Naive B cell (primary cell): ENCODE results near the gene SIN3B. TPM values are rescaled to one million over a fixed set of nuclear protein-coding genes. Genes with fewer than 3 reads are reported as not detected.
A peak's percentile ranks its signal among the peaks of the same experiment; 100 is the strongest.

Experiments used
- ATAC-seq, 2 donors: fragments of 150-1000 bp; cut with Tn5 transposase; 2 replicates each; pipeline ENCODE4 v1.10.0; 2021; ENCODE audit warnings: low read depth in 2 of 2, mild to moderate bottlenecking in 2 of 2, moderate library complexity in 2 of 2
- DNase-seq: peaks from one replicate; pipeline ENCODE4 v3.0.0; 2022
- H3K27ac Mint-ChIP-seq, 6 donors: one replicate each; pipeline ENCODE4 v1.8.0; 2020 to 2022; ENCODE audit warnings: mild to moderate bottlenecking in 6 of 6, mixed read lengths in 6 of 6, moderate library complexity in 5 of 6, inconsistent platforms in 2 of 6
- H3K27me3 Mint-ChIP-seq, 3 donors: one replicate each; pipeline ENCODE4 v1.8.0; 2021 to 2022; ENCODE audit warnings: mixed read lengths in 3 of 3, mild to moderate bottlenecking in 1 of 3
- H3K36me3 Mint-ChIP-seq, 2 donors: one replicate each; pipeline ENCODE4 v1.8.0; 2020 to 2022; ENCODE audit warnings: mixed read lengths in 2 of 2, inconsistent platforms in 1 of 2, mild to moderate bottlenecking in 1 of 2
- H3K4me1 Mint-ChIP-seq, 3 donors: one replicate each; pipeline ENCODE4 v1.8.0; 2020 to 2022; ENCODE audit warnings: mixed read lengths in 3 of 3, inconsistent platforms in 1 of 3, mild to moderate bottlenecking in 1 of 3, moderate library complexity in 1 of 3
- H3K4me3 Mint-ChIP-seq, 8 donors: one replicate each; pipeline ENCODE4 v1.8.0; 2020 to 2022; ENCODE audit warnings: mild to moderate bottlenecking in 8 of 8, mixed read lengths in 8 of 8, moderate library complexity in 8 of 8, inconsistent platforms in 2 of 8
- H3K9me3 Mint-ChIP-seq, 7 donors: one replicate each; pipeline ENCODE4 v1.8.0; 2020 to 2022; ENCODE audit warnings: mixed read lengths in 7 of 7, mild to moderate bottlenecking in 5 of 7, inconsistent platforms in 2 of 7, moderate library complexity in 1 of 7
- polyA plus RNA-seq, 6 donors: library from polyadenylated mRNA; unstranded; fragments of 300-500 nt; fragmentation: Illumina TruSeq; gene quantifications; one replicate each; pipeline ENCODE4 v1.2.3, GENCODE V29; 2021; ENCODE audit warnings: low read depth in 6 of 6

Gene SIN3B
- polyA plus RNA-seq, 6 donors from 2014 or later = 4.8 to 13.0 (median 6.8) TPM

DNA sequence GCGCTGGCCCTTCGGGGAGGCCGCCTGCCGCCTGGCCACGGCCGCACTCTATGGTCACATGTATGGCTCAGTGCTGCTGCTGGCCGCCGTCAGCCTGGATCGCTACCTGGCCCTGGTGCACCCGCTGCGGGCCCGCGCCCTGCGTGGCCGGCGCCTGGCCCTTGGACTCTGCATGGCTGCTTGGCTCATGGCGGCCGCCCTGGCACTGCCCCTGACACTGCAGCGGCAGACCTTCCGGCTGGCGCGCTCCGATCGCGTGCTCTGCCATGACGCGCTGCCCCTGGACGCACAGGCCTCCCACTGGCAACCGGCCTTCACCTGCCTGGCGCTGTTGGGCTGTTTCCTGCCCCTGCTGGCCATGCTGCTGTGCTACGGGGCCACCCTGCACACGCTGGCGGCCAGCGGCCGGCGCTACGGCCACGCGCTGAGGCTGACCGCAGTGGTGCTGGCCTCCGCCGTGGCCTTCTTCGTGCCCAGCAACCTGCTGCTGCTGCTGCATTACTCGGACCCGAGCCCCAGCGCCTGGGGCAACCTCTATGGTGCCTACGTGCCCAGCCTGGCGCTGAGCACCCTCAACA is 60.8 kb downstream of the SIN3B start:
- H3K4me3 Mint-ChIP-seq = no peak overlapping the region
- no peaks in the 10 kb centered on the region for H3K9me3 Mint-ChIP-seq
- H3K4me1 Mint-ChIP-seq = peaks cover 18 to 50% (median 47%) of the 10 kb centered on the region in 3 donors
- DNase-seq = no peak
- no peaks in the 10 kb centered on the region for H3K36me3 Mint-ChIP-seq
- no peak overlapping the region for H3K27ac Mint-ChIP-seq
- H3K27me3 Mint-ChIP-seq = peaks cover 0 to 30% (median 8%) of the 10 kb centered on the region in 3 donors
- no peak for ATAC-seq

- no peaks in the 10 kb centered on the region for H3K9me3 Mint-ChIP-seq
- no peak for ATAC-seq
- H3K4me1 Mint-ChIP-seq = peaks cover 22 to 56% (median 54%) of the 10 kb centered on the region in 3 donors
- DNase-seq = no peak
- peaks cover 0 to 37% (median 8%) of the 10 kb centered on the region in 3 donors for H3K27me3 Mint-ChIP-seq
- H3K36me3 Mint-ChIP-seq = no peaks in the 10 kb centered on the region
- peak overlapping the region in 2 of 8 donors; percentile 16 to 22 for H3K4me3 Mint-ChIP-seq
- H3K27ac Mint-ChIP-seq = no peak overlapping the region
These were observed 61.4 kb downstream of the SIN3B start for GRCh38 chr19:16890461-16891184.

DNA sequence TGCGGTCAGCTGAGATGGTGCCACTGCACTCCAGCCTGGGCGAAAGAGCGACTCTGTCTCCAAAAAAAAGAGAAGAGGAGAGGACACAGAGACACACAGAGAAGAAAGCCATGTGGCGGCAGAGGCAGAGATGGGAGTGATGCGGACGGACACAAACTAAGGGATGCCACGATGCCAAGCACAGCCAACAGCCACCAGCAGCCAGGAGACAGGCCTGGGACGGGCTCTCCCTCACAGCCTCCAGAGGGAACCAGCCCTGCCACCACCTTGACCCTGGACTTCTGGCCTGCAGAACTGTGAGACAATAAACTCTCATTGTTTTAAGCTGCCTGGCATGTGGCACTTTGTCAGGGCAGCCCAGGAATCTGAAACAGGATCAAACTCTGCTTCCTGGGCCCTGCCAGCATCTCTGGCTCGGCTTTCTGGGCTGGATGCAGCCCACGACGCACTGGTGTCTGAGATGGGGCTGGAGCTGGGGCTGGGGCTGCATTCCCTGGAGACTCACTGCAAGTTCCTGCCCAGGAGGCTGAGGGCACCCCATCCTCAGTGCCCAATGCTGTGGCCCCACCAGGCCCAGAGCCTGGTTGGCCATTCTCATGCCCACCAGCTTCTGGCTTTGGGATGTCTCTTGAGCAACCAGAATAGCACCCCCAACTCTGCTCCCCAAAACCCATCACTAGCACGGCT is 62.6 kb downstream of the SIN3B start:
- no peak for DNase-seq
- Mint-ChIP-seq H3K4me1 (peaks cover 22 to 59% (median 58%) of the 10 kb centered on the region in 3 donors), H3K36me3 (no peaks in the 10 kb centered on the region), H3K27ac (peak overlapping the region in 2 of 6 donors; percentile 49 to 62), H3K27me3 (peaks cover 0 to 38% (median 8%) of the 10 kb centered on the region in 3 donors), H3K4me3 (no peak overlapping the region), H3K9me3 (no peaks in the 10 kb centered on the region)
- no peak for ATAC-seq

GRCh38 chr19:16892436-16892835 is 63.2 kb downstream of the SIN3B start:
- Mint-ChIP-seq H3K27me3 (peaks cover 0 to 38% (median 8%) of the 10 kb centered on the region in 3 donors), H3K9me3 (no peaks in the 10 kb centered on the region), H3K4me1 (peaks cover 22 to 59% (median 58%) of the 10 kb centered on the region in 3 donors), H3K4me3 (peak overlapping the region in 2 of 8 donors; percentile 32 to 69), H3K36me3 (no peaks in the 10 kb centered on the region), H3K27ac (peak overlapping the region in 2 of 6 donors; percentile 59 to 62)
- no peak for ATAC-seq
- DNase-seq = no peak

DNA sequence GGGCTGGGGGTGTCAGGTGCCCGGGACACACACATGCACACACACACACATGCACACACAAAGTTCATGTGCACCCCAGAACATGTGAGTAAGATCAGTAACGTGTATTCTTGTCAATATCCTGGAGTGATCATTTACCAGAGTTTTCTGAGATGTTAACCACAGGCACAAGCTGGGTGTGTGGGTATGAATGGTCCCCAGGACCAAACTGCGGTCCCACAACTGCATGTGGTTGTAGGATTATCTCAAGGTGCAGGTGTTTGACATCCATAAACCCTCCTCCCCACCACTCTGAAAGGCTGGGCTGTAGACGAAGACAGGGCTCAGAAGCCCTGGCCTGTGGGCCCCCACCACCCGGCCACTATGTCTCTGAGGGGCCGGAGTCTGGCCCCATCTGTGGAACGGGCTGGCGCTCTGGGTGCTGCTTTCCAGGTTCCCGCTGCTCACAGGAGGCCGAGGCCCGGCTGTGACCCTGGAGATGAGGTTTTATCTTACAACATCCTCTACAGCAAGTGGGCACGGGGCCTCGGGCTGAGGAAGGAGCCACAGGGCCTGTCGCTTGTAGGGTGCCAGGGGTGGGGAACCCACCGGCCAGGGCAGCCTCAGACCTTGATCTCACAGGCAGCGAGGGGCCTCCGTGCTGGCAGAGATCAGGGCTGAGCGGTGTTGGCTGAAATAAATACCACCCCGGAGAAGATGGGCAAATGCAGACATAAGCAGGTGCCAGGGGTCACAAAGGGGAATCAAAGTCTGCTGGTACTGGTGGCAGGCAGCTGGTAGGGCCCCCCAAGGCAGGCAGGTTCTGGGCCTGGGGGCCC is 63.9 kb downstream of the SIN3B start:
- H3K36me3 Mint-ChIP-seq = no peaks in the 10 kb centered on the region
- ATAC-seq (no peak), DNase-seq (peak; percentile 8)
- peaks cover 22 to 61% (median 58%) of the 10 kb centered on the region in 3 donors for H3K4me1 Mint-ChIP-seq
- no peaks in the 10 kb centered on the region for H3K9me3 Mint-ChIP-seq
- H3K4me3 Mint-ChIP-seq = peak overlapping the region; percentile 33 to 85 (median 73)
- H3K27me3 Mint-ChIP-seq = peaks cover 0 to 32% (median 8%) of the 10 kb centered on the region in 3 donors
- H3K27ac Mint-ChIP-seq = peak overlapping the region; percentile 66 to 96 (median 88)

DNA sequence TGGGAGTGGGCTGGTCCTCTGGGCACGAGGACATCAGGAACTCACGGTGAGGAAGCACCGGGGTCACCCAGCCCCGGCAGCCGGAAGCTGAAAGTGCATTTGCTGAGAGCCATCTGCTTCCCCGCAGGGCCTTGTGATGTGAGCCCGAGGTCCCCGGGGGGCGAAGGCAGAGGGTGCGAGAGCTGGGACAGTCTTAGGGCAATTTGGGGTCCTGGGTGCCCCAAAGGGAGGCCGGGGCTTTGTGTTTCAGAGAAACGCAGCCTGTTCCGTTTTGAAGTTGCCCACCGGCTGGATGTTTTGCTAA is 64.4 kb downstream of the SIN3B start:
- peak; percentile 62 to 70 for ATAC-seq
- Mint-ChIP-seq H3K4me1 (peaks cover 24 to 62% (median 58%) of the 10 kb centered on the region in 3 donors), H3K27me3 (peaks cover 4 to 31% (median 4%) of the 10 kb centered on the region in 3 donors), H3K27ac (peak overlapping the region; percentile 66 to 96 (median 88)), H3K36me3 (no peaks in the 10 kb centered on the region), H3K9me3 (no peaks in the 10 kb centered on the region), H3K4me3 (peak overlapping the region; percentile 33 to 85 (median 73))
- DNase-seq = peak; percentile 65

DNA sequence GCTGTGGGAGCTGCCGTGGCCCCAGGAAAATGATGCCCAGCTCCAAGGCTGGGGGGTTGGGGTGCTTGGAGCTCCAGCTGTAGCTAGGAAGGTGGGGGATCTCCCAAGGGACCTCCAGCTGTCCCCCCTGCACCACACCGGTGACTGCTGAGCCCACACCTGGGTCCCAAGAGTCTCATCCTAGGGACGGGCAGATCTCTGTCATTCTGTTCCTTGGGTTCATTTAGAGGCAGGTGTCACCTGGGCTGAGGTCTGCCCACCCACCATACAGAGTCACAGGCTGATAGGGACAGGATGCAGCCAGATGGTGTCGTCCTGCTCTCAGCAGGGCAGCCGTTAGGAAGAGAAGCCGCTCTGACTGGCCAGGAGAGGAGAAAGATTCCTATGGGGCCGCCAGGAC is 64.9 kb downstream of the SIN3B start:
- Mint-ChIP-seq H3K4me1 (peaks cover 23 to 63% (median 58%) of the 10 kb centered on the region in 3 donors), H3K4me3 (peak overlapping the region in 6 of 8 donors; percentile 33 to 78 (median 66)), H3K27me3 (peaks cover 0 to 29% (median 5%) of the 10 kb centered on the region in 3 donors)

DNA sequence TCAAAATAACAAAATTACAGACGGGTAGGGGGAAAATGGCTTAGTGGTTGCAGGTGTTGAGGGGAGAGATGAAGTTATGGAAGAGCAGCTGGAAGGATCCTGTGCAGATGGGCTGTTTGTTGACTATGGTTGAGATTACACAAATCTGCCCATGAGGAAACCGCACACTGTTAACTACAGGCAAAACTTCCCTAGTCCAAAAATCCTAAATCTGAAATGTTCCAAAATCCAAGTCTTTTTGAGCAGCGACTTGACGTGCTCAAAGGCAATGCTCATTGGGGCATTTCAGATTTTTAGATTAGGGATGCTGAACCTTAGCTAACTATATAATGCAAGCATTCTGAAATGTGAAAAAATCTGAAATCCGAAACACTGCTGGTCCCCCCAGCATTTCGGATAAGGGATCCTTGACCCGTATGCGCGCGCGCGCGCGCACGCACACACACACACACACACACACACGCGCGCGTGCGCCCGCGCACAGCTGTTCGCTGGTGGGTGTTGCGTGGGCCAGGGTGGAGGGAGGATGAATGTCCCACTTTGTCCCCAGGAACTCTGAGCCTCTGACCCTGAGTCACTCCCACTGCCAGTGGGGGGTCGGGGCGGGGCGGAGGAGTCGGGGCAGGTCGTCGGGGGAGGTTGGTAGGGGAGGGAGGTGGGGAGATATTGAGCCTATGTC is 66.4 kb downstream of the SIN3B start:
- no peaks in the 10 kb centered on the region for H3K9me3 Mint-ChIP-seq
- H3K27me3 Mint-ChIP-seq = peaks cover 0 to 20% (median 5%) of the 10 kb centered on the region in 3 donors
- H3K36me3 Mint-ChIP-seq = no peaks in the 10 kb centered on the region
- H3K4me1 Mint-ChIP-seq = peaks cover 29 to 72% (median 66%) of the 10 kb centered on the region in 3 donors
- ATAC-seq (no peak), DNase-seq (no peak)
- H3K27ac Mint-ChIP-seq = peak overlapping the region in 3 of 6 donors; percentile 29 to 66 (median 56)
- peak overlapping the region; percentile 20 to 77 (median 47) for H3K4me3 Mint-ChIP-seq

More for the DNA sequence above, 64.9 kb downstream of the SIN3B start:
- DNase-seq (peak; percentile 21), ATAC-seq (peak; percentile 6 to 10)
- peak overlapping the region in 5 of 6 donors; percentile 66 to 93 (median 86) for H3K27ac Mint-ChIP-seq
- H3K9me3 Mint-ChIP-seq = no peaks in the 10 kb centered on the region
- no peaks in the 10 kb centered on the region for H3K36me3 Mint-ChIP-seq

DNA sequence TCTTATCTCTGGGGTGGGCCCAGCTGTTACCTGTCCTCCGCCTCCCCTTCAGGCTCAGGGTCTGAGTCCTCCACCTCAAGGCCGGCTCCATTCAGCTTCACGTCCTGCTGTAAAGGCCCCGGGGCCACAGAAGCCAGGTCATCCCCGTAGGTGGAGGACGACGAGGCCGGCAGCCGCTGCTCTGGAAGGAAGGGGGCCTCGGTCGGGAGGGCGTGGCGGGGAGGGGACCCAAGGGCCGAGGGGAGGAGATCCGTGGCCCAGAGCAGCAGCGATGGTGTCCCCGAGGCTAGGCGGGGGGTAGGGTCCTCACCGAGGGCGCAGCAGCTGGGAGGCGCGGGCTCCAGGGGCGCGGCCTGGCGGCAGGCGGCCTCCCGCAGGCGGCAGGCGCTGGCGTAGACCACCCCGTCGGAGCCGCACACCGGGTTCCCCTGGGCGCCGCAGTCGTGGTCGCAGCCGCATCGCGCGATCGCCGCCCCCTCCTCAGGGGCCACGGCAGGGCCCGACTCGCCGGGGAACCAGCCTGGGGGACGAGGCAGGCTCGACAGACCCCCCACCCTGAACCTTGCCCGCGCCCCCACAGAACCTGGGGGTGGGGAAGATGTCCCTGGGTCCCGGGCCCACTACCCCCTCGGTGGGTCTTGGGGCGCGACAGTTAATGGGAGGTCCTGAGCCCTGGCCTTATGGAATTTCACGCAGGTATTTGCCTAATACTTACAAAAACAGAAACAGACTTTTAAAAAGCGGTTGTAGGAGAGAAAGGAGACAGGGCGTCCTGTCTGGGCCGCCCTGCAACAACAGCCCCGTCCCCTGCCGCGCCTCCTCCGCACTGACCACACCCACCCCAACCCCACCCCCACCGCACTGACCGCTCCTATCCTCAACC is 67.2 kb downstream of the SIN3B start:
- DNase-seq = no peak
- peak overlapping the region in 3 of 6 donors; percentile 16 to 56 (median 39) for H3K27ac Mint-ChIP-seq
- H3K4me1 Mint-ChIP-seq = peaks cover 29 to 67% (median 63%) of the 10 kb centered on the region in 3 donors
- H3K9me3 Mint-ChIP-seq = no peaks in the 10 kb centered on the region
- peak in 1 of 2 donors; percentile 6 for ATAC-seq
- peak overlapping the region; percentile 70 to 91 (median 78) for H3K4me3 Mint-ChIP-seq
- peaks cover 0 to 20% (median 5%) of the 10 kb centered on the region in 3 donors for H3K27me3 Mint-ChIP-seq
- no peaks in the 10 kb centered on the region for H3K36me3 Mint-ChIP-seq

DNA sequence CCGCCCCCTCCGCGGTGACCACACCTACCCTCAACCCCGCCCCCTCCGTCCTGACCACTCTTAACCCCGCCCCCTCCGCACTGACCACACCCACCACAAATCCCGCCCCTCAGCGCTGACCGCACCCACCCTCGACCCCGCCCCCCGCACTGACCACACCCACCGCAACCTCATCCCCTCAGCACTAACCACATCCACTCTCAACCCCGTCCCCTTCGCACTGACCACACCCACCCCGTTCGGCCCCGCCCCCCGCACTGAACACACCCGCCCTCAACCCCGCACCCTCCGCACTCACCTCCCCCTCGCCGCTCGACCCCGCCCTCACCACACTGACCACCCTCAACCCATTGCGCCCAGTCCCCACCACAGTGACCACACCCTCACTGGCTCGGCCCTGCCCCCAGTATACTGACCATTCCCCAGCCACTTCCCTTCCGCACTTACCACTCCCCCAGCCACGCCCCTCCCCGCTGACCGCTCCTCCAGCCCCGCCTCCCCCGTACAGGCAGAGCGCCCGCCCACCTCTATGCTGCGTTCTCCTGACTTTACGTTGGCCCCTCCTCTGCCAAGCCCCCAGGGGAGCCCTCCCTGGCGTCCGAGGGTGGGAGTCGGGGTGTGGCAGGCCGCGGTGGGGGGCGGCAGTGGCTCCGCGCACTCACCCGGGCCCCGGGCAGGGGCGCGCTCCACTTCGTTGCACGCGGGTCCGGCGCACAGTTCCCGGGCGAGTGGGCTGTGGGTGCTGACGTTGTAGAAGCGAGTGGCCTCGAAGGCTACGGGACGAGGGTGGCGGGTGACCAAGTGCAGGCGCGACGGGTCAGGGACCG is 68.0 kb downstream of the SIN3B start:
- Mint-ChIP-seq H3K4me1 (peaks cover 29 to 60% (median 57%) of the 10 kb centered on the region in 3 donors), H3K27me3 (peaks cover 0 to 20% (median 5%) of the 10 kb centered on the region in 3 donors), H3K9me3 (no peaks in the 10 kb centered on the region), H3K27ac (peak overlapping the region in 3 of 6 donors; percentile 16 to 70 (median 19)), H3K4me3 (peak overlapping the region; percentile 70 to 94 (median 84)), H3K36me3 (no peaks in the 10 kb centered on the region)
- DNase-seq (peak; percentile 39), ATAC-seq (peak; percentile 57 to 63)

DNA sequence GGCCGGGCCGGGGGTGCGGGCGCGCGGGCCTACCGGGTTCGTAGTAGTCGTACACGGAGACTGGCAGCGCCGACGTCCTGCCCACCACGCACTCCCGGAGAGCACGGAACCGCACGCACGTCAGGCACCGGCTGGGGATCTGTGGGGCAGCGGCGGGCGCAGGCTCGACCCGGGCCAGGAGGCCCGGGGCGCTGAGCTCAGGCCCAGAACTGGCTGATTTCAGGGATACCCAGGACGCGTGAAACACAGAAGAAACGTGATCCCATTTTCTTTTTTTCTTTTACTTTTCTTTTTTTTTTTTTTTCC is 68.6 kb downstream of the SIN3B start:
- Mint-ChIP-seq H3K4me3 (peak overlapping the region; percentile 68 to 94 (median 84)), H3K27me3 (peaks cover 0 to 20% (median 5%) of the 10 kb centered on the region in 3 donors), H3K4me1 (peaks cover 29 to 54% (median 51%) of the 10 kb centered on the region in 3 donors), H3K27ac (peak overlapping the region in 3 of 6 donors; percentile 70 to 74 (median 70)), H3K9me3 (no peaks in the 10 kb centered on the region), H3K36me3 (no peaks in the 10 kb centered on the region)
- ATAC-seq = peak in 1 of 2 donors; percentile 15
- DNase-seq = peak; percentile 17
